COLO829 (cell line): ENCODE measurements around the gene AMER2.

Experiments used
- DNase-seq: peaks from one replicate; pipeline ENCODE4 v3.0.0; 2012; ENCODE audit warnings: low spot score

Gene AMER2, protein sequence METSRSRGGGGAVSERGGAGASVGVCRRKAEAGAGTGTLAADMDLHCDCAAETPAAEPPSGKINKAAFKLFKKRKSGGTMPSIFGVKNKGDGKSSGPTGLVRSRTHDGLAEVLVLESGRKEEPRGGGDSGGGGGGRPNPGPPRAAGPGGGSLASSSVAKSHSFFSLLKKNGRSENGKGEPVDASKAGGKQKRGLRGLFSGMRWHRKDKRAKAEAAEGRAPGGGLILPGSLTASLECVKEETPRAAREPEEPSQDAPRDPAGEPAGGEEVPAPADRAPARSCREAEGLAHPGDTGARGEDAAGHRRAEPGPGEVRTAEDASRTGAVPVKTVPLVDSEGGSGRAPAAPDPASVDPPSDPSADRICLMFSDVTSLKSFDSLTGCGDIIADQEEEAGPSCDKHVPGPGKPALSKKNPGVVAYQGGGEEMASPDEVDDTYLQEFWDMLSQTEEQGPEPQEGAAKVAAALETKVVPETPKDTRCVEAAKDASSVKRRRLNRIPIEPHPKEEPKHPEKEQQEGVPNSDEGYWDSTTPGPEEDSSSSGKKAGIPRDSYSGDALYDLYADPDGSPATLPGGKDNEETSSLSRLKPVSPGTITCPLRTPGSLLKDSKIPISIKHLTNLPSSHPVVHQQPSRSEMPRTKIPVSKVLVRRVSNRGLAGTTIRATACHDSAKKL

DNA sequence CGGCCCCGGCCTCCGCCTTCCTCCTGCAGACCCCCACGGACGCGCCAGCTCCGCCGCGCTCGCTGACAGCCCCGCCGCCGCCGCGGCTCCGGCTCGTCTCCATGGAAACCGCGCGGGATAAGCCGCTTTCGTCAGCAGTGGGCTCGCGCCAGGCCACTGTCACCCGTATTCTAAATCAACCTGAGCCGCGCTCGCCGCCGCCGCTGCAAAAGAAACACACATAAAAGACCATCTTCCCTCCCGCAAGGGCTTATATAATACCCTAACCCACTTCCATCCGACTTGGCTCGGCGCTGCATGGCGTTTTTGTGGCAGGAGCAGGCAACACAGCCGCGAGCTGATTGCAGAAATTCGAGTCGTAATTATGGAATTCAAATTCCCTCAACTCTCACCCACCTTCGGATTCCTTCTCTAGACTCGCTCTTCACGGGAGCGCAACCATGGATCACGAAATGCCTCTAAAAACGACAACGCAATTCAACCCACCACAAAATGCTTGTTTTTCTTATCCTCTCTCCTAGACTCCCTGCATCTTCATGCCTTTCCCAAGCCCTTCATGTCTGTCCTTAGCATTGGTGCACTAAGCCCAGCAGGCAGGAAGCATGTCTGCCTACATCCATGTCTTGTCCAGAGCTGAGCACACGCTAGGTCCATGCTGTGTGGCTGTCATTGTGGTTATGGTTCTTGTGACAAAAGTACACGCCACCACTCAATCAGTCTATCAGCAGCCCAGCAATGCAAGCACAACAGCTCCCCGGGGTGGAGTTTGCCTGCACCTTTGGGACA lies at the start of gene AMER2:
AMER2 (minus strand) TSS at position 772 of the 786 bp plus-strand sequence; CDS start at position 103, 669 bp downstream.
- no peak for DNase-seq

DNA sequence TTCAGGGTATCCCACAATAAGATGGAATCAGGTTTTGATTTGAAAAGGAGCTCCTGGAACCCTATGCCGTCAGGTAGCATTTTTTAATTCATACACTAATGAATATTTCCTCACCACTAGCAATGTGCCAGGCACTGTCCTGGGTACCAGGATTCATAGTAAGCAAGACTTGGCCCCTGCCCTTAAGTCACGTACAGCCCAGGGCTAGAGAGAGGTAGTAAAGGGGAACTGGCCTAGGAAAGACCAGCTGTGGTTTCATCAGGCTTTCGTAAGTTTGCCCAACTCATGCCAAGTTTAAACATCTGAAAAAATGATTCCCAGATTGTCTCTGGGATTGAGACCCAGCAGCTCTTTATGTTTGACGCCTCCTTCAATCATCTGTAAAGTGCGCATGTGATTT lies 45.9 kb upstream of the AMER2 start:
- DNase-seq, result no peak

DNA sequence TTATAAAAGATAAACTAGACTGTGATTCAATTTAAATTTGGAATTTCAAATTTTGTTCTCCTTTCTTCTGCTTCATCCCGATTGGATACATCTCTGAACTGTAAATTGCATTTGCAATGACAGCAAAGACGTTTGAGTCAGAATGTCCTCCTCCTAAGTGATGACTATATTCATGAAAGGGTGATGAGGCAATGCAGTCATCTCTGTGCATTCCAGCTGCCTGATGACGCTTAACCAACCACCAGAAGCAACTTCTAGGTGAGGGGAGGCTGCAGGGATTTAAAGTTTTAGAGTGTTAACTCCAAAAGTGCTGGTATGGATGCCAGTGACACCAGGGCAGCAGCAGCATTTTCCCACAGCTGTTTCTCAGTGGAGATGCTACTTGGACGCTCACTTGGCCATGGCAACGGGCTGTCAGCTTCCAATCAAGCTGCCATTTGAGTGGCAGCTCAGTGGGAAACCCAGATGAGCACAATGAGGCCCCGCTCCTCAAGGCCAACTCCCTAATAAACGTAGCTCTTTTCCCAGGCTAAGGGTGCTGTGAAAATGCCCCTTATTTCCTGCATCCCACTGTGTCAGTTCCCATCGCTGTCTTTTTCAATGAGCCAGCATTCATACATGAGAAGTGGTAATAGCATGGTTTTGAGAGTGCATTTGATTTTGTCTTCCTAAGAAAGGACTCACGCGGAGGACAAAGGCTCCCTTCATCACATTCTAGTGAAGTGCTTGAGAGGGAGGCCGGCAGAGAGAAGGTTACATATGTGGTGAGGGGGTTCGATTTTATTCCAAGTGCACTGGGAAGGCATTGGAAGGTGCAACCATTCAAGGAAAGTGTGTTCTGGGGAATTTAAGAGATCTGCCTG lies 45.2 kb upstream of the AMER2 start:
- DNase-seq, result no peak

DNA sequence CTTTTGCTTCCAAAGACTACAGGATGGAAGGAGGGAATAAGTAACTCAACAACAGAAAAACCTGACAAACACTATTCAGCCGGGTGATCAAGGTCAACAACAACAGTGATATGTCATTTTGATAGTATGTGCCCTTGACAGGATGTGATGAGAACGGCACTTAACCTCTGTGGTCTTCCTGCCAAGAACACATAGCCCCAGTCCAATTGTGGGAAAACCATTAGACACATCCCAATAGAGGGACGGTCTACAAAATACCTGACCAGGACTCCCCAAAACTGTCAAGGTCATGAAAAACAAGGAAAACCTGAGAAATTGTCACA lies 43.1 kb upstream of the AMER2 start:
- DNase-seq, result no peak

DNA sequence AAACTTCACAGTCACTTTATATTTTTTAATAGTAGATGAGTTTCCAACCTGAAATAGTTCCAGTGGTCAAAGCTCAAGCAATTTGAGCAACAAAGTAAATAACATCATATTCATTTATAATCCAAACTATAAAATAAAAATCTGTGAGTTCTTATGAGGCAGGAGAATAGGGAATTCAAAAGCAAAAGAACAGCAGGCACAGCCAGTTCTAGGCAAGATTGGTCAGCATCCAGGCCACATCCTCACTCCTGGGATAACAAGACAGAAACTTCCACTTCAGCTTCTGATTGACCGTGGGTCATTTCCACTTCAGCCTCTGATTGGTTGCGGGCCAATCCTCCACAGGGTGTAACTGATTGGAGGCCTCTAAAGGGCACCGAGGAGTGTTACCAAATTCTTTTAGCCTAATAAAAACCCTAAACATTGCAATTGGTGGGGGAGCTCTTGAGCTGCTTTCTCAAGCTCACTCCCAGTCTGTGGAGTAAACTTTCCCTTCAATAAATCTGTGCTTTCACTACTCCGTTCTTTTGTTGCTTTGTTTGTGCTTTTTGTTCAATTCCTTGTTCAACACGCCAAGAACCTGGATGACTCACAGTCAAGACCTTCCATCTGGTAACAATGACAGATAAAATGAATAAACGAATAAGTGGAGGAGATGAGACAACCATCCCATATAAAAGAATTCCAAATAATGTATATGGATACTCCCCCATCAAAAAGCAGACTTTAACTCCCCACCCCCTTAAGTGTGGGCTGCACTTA lies 42.6 kb upstream of the AMER2 start:
- no peak for DNase-seq

DNA sequence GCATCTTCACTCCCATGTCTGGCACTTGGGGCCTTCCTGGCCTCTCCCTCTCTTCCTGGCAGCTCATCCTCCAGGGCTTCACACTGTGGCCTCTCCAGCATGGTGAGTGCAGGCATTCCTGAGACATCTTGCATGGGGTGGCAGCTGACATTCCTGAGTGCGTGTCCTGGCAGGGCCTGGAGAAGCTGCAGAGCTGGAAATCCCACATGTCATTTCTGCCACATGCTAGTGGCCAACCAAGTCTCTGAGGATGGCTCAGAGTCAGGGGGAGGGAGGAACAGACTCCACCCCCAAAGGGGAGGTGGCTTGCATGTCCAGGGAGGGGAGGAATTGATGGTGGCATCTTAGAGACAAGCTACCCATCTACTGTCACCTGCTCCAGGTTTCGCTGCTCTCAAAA lies 41.6 kb upstream of the AMER2 start:
- no peak for DNase-seq

DNA sequence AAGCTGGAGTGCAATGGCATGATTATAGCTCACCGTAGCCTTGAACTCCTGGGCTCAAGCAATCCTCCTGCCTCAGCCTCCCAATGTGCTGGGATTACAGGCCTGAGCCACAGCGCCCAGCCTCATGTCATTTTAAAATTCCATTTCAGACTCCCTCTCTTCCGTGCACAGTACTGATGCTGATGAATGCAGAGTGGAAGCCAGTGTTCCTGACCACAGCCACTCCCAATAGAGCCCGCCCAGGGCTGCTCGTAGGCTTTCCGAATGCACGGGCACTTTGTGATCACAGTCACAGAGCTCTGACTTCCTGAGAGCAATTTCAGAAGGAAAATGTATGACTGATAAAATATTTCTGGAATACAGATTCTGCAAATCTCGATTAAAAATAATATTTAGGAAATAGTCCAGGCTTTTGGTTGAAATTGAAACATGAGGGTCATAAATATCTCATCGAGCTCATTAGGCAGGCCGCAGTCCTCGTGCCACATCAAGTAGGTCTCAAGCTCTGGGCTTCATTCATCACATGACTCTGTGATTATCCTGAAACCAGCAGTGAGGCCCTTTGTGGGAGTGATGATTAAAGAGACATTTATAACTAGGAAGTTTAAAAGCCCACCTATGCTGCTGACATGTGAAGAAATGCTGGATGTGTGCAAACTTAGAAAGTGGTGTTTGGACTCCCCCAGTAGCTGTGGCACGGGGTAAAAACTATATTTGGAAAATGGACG lies 38.9 kb upstream of the AMER2 start:
- no peak for DNase-seq

DNA sequence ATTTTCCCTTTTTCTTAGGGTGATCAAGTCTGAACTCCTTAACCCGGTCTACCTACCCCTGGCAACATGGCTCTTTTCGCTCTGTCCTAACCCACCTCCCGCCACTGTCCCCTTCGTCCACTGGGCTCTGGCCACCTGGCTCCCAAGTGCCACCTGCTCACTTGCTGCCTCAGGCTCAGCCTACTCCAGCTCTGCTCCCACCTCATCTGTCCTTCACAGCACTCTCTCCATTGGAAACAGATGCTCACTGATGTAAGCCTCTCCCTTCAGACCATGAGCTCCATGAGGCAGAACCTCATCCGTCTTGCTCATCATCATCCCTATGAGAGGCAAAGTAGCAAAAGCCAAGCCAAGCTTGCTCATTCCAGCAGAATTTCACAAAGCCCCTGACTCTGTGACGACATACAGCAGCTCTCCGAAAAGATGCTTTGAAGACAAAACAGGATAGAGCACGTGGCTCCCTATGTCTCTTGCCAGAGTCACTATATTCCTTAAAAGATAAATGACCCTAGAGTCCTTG lies 35.3 kb upstream of the AMER2 start:
- no peak for DNase-seq

DNA sequence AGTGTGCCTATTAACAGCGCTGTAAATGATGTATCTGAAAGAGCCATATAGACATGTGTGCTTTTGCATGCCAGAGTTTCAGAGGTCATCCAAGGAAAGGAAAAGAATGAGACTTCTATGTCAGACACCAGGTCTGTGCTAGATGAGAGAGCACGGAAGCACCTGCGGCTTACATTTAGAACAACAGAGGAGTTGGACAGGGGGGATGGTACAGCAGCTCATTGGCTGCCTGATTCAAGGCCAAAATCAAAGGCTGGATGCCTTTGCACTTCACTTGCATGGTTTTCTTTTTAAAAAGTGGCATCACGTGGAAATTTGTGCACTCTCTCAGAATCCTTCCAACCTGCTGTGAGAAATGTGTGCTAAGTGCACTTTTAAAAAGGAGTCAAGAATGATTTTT lies 32.8 kb upstream of the AMER2 start:
- no peak for DNase-seq

DNA sequence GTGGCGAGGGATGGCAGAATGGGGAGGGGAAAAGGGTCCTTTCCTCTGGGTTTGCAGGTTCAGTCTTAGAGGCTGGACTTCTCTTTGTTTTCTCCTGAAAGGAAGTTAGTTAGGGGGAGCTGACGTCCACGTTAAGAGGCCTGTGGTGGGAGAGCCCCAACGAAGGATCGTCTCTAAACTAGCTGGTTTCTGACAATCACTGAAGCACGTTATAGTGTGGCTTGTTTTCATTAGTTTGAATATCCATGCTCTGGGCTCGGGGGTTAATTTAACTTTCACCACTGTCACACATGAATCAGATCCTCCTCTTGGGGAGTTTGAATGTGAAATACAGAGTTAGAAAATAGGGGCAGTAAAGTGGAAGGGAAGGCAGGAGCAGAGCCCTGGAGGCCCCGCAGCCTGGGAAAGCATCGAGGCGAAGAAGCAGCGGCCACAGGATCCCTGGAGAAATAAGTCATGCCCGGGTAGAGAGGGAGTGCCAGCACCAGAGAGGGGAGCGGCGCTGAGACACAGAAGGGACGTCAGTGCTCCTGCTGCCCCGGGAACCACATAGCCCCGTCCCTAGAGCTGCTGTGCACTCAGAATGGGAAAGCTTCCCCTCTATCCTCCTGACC lies 31.1 kb upstream of the AMER2 start:
- no peak for DNase-seq

DNA sequence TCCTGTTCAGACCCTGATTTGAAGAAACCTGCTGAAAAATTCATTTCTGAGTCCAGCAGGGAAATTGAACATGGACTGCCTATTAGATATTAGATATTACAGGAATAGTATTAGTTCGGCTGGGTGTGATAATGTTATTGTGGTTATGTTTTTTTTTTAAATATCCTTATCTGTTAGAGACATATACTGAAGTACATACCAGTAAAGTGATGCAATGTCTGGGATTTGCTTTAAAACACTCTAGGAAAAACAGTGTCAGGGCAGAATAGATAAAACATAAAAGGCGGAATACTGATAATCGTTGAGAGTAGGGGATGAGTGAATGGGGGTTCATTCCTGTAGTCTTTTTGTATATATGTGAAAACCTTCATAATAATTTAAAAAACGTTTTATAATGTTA lies 28.7 kb upstream of the AMER2 start:
- no peak for DNase-seq

DNA sequence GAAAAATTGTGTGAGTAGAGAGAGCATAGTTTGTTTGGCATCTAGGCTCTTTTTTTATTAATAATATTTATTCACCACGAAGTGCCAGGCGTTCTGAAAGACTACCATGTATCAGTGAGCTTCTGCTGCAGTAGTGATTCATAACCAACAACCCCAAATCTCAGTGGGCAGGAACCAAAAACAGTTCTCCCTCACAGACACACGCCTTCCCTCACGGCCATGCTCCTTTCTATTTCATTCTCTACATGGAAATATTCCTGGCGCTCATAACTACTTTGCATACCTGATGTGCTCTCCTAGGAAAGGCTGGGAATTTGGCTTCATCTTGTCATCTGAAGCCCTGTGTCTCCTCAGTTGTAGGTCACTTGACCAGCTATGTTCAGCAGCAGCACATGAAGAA lies 26.6 kb upstream of the AMER2 start:
- no peak for DNase-seq

DNA sequence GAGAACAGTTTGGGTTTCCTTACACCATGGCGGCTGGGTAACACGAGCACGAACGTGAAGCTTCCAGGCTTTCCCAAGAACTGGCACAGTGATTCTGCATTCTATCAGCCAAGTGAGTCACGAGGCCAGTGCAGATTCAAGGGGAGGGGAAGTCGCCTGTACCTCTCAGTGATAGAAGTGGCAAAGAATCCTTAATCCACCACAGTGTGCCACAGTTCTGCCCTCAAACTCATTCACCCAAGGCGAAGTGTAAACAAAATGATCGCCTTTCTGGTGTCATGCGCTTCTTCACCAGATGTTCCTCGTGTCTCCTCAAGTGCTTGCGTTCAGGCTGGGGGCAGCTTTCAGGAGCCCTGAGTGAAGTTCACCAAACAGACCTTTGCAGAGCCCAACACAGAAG lies 24.9 kb upstream of the AMER2 start:
- no peak for DNase-seq

DNA sequence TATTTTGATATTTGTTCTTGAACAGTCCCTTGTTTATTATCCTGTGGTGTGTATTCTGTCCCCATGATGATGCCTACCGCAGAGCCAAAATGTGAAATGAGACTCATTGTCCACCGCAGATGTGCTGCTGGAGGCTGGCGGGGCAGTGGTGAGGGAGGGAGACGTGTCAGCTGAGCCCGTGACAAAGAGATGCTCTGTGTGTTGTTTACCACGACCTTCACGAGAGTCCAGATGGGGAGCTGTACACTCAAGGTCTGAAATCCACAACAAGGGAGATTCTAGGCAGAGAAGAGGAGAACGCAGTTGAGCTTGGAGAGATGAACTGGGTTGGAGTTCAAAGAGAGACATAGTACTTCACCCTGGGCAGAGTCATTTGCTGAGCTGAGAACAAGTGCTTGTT lies 20.8 kb upstream of the AMER2 start:
- DNase-seq, result no peak

DNA sequence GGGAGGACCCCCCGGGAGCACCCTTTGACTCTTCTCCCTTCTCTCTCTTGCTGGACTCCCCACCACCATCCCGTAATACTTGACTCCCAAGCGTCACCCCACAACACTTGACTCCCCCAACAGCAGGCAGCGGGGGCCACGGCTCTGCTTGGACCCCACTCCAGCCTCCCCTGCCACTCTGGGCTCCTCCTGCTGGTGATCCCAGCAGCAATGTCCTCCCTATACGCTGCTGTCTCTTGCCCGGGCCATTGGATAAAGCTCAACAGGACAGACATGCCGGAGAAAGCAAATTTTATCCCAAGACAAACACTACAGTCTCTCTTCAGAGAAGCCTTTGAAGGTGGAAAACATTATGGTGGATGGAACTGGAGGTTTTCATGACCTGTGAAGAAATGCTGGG lies 20.4 kb upstream of the AMER2 start:
- no peak for DNase-seq

DNA sequence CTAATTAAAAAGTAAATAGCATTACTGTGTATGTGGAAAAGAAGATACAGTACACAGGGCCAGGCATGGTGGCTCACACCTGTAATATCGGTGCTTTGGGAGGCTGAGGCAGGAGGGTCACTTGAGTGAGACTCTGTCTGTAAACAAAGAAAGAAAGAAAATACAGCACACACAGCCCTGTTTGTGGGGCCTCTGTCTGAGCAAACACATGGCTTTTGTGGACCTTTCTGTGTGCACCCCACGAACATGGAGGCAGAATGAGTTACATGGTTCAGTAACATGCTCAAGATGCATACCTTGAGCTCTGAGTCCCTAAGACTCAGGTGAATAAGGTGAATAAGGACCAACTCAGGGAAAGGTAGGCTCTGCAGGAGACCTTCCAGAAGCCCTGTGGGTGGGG lies 20.0 kb upstream of the AMER2 start:
- DNase-seq, result no peak

DNA sequence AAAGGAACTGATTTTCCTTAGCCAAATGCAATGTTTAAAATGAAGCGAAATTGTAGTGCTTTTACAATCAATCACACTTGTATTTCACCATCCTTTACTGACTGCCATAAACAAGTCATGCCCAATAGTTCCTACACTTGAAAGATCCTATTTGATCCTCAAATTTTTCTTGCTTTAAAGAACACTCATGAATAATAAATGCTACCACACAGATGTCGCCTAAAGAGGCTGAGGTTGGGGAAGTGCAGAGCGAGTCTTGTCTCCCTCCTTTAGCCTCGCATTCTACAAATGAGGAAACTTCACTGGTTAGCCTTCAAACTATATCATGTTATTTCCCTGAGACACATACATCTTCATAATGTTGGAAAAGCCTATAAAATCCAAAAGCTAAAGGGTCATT lies 18.7 kb upstream of the AMER2 start:
- no peak for DNase-seq

DNA sequence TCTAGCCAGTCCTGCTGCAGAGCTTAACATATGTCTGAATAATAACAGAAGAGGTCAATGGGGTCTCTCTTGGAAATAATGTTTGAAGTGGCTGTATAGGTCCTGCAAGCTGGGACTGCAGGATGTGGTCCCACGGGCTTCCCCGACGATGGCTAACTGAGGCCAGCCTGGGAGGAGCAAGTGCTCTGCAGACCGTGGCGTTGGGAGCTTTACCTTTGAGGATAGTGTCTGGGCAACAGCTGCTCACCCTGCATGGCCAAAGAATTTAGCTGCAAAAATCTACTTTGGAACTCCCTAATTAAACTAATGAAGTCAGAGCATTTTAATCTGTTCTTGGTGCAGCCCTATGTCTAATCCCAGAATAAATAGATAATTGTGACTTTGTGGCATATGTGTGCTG lies 18.2 kb upstream of the AMER2 start:
- DNase-seq, result no peak

DNA sequence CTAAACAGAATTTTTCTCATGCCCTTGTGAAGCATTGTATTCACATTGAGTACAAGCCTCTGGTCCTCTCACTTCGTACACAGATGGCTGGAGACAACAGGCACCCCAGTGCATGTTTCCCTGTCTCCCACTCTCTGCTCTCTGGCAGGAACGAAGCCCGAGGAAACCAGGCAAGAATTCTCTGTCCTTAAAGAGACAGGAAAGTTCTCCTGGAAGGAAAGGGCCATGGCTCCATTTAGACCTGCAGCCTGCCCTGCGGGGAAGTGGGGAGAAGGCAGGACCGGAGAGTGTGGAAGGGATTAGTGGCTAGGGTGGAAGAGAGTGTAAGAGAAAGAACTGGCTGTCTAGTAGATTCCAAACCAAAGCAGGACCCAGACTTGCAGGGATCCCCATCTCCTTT lies 15.5 kb upstream of the AMER2 start:
- no peak for DNase-seq

DNA sequence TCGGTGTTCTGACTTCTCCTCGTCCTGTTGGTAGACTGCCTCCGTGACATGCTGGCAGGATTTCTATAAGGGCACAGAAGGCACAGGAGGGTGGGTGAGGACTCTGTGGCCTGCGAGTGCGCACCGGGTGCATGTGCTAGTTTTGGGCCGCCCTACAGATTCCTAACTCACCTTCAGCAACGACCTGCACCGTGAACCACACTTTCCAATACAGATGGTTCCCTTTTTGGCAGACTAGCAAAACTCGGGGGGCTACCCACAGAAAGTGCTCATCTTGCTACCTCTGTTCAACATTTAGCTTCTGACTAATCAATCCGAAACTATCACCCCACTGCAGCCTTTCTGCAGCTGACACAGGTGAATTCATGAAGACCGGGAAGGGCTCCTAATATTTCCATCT lies 14.1 kb upstream of the AMER2 start:
- DNase-seq, result no peak
